GM21529 (cell line): ENCODE data around the gene ADD2.

Experiments used
- ATAC-seq: cut with Tn5 transposase; IDR thresholded peaks from one replicate; pipeline ENCODE4 v1.9.1; 2021; ENCODE audit not compliant: unreplicated experiment

Gene ADD2

GRCh38 chr2:70789304-70790135 lies 21.5 kb upstream of the ADD2 start:
- no peak for ATAC-seq

GRCh38 chr2:70785137-70785911 lies 17.3 kb upstream of the ADD2 start:
- ATAC-seq: no peak

GRCh38 chr2:70784320-70784719 lies 16.3 kb upstream of the ADD2 start:
- ATAC-seq: no peak

- ATAC-seq: no peak
Measured at GRCh38 chr2:70779911-70780545, 12.0 kb upstream of the ADD2 start.

- ATAC-seq: no peak
Measured at GRCh38 chr2:70779491-70779890, 11.5 kb upstream of the ADD2 start.

- no peak for ATAC-seq
Measured at GRCh38 chr2:70778676-70779075, 10.7 kb upstream of the ADD2 start.

- ATAC-seq: no peak
Measured at GRCh38 chr2:70777450-70777849, 9.4 kb upstream of the ADD2 start.

GRCh38 chr2:70776266-70776665 lies 8.3 kb upstream of the ADD2 start:
- no peak for ATAC-seq

- ATAC-seq: no peak
Measured at GRCh38 chr2:70775141-70775540, 7.1 kb upstream of the ADD2 start.

GRCh38 chr2:70772486-70773155 lies 4.6 kb upstream of the ADD2 start:
- ATAC-seq: no peak

GRCh38 chr2:70771446-70771845 lies 3.4 kb upstream of the ADD2 start:
- ATAC-seq: no peak

- no peak for ATAC-seq
Measured at GRCh38 chr2:70769450-70769849, 1.4 kb upstream of the ADD2 start.

GRCh38 chr2:70768590-70769085 lies 638 bp upstream of the ADD2 start:
- no peak for ATAC-seq

- no peak for ATAC-seq
Measured at GRCh38 chr2:70767079-70767698, 811 bp downstream of the ADD2 start.

GRCh38 chr2:70766357-70767078 lies 1.5 kb downstream of the ADD2 start:
- no peak for ATAC-seq

GRCh38 chr2:70765507-70765906 lies 2.5 kb downstream of the ADD2 start:
- ATAC-seq: no peak

GRCh38 chr2:70759446-70759845 lies 8.6 kb downstream of the ADD2 start:
- no peak for ATAC-seq

GRCh38 chr2:70757966-70758365 lies 10.0 kb downstream of the ADD2 start:
- no peak for ATAC-seq

- no peak for ATAC-seq
Measured at GRCh38 chr2:70757360-70757759, 10.6 kb downstream of the ADD2 start.

GRCh38 chr2:70756128-70756527 lies 11.9 kb downstream of the ADD2 start:
- ATAC-seq: no peak
